Gastroesophageal sphincter (tissue), 4 donors: ENCODE results near the gene DERA. TPM values are rescaled to one million over a fixed set of nuclear protein-coding genes. Genes with fewer than 3 reads are reported as not detected.
"Not testable (repeated sequence)": the region's sequence is repeated elsewhere in the genome, so short reads cannot be mapped to it uniquely, and the experiment has no call there.

Experiments
- ATAC-seq: fragments of 150-250 bp; one replicate; pipeline ENCODE4 v1.9.1; 2016; ENCODE audit warnings: mild to moderate bottlenecking, moderate library complexity
- H3K27ac ChIP-seq, 4 donors: fragments of 200-600 bp; sonication (generic) in 3 of 4; 1 replicate in 3 of 4; 2 replicates in 1 of 4; pipeline ENCODE4 v1.5.1; 2016 to 2019
- H3K27me3 ChIP-seq: fragments of 200-600 bp; sonication (generic); one replicate; pipeline ENCODE4 v1.5.1; 2019
- H3K36me3 ChIP-seq, 2 donors: fragments of 200-600 bp; sonication (generic); one replicate each; pipeline ENCODE4 v1.5.1; 2019; ENCODE audit warnings: control low read depth in 1 of 2
- H3K4me1 ChIP-seq, 3 donors: fragments of 200-600 bp; sonication (generic); 1 replicate in 2 of 3; 2 replicates in 1 of 3; pipeline ENCODE4 v1.5.1; 2016 to 2019; ENCODE audit warnings: control low read depth in 2 of 3
- H3K4me3 ChIP-seq, 2 donors: fragments of 200-600 bp; sonication (generic); one replicate each; pipeline ENCODE4 v1.5.1; 2019; ENCODE audit warnings: mild to moderate bottlenecking in 1 of 2, moderate library complexity in 1 of 2
- H3K9me3 ChIP-seq, 3 donors: fragments of 200-600 bp; sonication (generic); one replicate each; pipeline ENCODE4 v1.5.1; 2017 to 2019; ENCODE audit warnings: control low read depth in 2 of 3
- CTCF ChIP-seq, 4 experiments: fragments of 200-600 bp in 2 of 4; fragments of 450-650 bp in 2 of 4; sonication (generic) in 1 of 4; IDR thresholded peaks; one replicate each; pipeline ENCODE4 v1.5.1; 2017 to 2019; ENCODE audit warnings: antibody characterized with exemption in 4 of 4, mild to moderate bottlenecking in 2 of 4, moderate library complexity in 2 of 4
- EP300 ChIP-seq: sonication (generic); formaldehyde crosslinking; IDR thresholded peaks from one replicate; pipeline ENCODE4 v1.6.1; 2017; ENCODE audit warnings: antibody characterized with exemption, mild to moderate bottlenecking
- POLR2A ChIP-seq, 2 donors: fragments of 450-650 bp; IDR thresholded peaks; one replicate each; pipeline ENCODE4 v1.6.1; 2017; ENCODE audit warnings: antibody characterized with exemption in 2 of 2, mild to moderate bottlenecking in 2 of 2, moderate library complexity in 1 of 2
- POLR2AphosphoS5 ChIP-seq: sonication (generic); formaldehyde crosslinking; IDR thresholded peaks from one replicate; pipeline ENCODE4 v1.6.1; 2017; ENCODE audit warnings: antibody characterized with exemption
- WGBS, 2 donors: methylation state at CpG; one replicate each; pipeline ENCODE4 v1.1.5; 2018; ENCODE audit warnings: low coverage in 1 of 2; 5-methylcytosine and 5-hydroxymethylcytosine counted together
- total RNA-seq, 4 donors: library from RNA; depleted of rRNA; stranded (reverse); fragments of >200 nt; gene quantifications; one replicate each; pipeline ENCODE4 v1.1.0, GENCODE V29; 2016

DERA gene
- total RNA-seq, 4 donors from 2014 or later, result 35.9 to 67.4 (median 52.5) TPM

GRCh38 chr12:16012117-16012516, 101.0 kb downstream of the DERA start:
- TF ChIP-seq EP300, result no peak
- TF ChIP-seq POLR2AphosphoS5, result peak; percentile 56
- peaks cover 0 to 23% of the 10 kb centered on the region in 2 donors for H3K36me3 ChIP-seq
- peaks cover 0 to 19% (median 4%) of the 10 kb centered on the region in 3 donors for H3K4me1 ChIP-seq
- ATAC-seq, result peak; percentile 86
- H3K4me3 ChIP-seq, result no peak overlapping the region
- no peaks in the 10 kb centered on the region for H3K27me3 ChIP-seq
- H3K9me3 ChIP-seq, result no peaks in the 10 kb centered on the region
- peak overlapping the region in 3 of 4 donors; percentile 55 to 66 (median 64) for H3K27ac ChIP-seq

GRCh38 chr12:16013722-16014121, 102.6 kb downstream of the DERA start:
- not testable (repeated sequence) for H3K9me3 ChIP-seq, ATAC-seq
- WGBS, 2 donors, result 100% methylated on average over 1 of the region's 1 CpG

GRCh38 chr12:16014394-16014793, 103.3 kb downstream of the DERA start:
- ATAC-seq, H3K4me3 ChIP-seq, H3K9me3 ChIP-seq, H3K27ac ChIP-seq, H3K27me3 ChIP-seq: not testable (repeated sequence)
- Histone ChIP-seq H3K36me3 (peaks cover 0 to 17% of the 10 kb centered on the region in 2 donors), H3K4me1 (peaks cover 0 to 25% (median 4%) of the 10 kb centered on the region in 3 donors)
- 83 to 100% methylated on average over 1 to 3 of the region's 6 CpGs for WGBS, 2 donors

More at GRCh38 chr12:16013722-16014121, 102.6 kb downstream of the DERA start:
- not testable (repeated sequence) for H3K27me3 ChIP-seq, H3K4me3 ChIP-seq, H3K27ac ChIP-seq
- Histone ChIP-seq H3K4me1 (peaks cover 0 to 19% (median 4%) of the 10 kb centered on the region in 3 donors), H3K36me3 (peaks cover 0 to 17% of the 10 kb centered on the region in 2 donors)

DNA sequence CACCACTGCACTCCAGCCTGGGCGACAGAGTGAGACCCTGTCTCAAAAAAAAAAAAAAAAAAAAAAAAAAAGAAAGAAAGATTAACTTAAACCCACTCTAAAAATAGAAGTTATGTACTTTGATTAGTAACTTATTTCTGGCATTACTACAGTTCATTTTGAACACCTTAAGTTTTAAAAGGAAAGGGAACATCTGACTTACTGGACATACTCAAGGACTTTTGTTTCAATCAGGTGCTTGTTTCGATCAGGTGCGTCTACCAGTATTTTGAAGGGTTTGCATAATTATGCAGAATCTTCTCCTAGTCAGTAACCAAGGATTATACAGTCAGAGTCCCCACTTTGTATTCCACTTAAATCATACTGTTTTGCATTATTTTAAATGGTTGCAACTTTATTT, 105.6 kb downstream of the DERA start:
- H3K36me3 ChIP-seq, result peaks cover 0 to 30% of the 10 kb centered on the region in 2 donors
- H3K4me1 ChIP-seq, result peaks cover 0 to 18% (median under 1%) of the 10 kb centered on the region in 3 donors
- no peaks in the 10 kb centered on the region for H3K9me3 ChIP-seq
- H3K27ac ChIP-seq, result no peak overlapping the region
- H3K27me3 ChIP-seq, result no peaks in the 10 kb centered on the region
- H3K4me3 ChIP-seq, result no peak overlapping the region
- no peak for TF ChIP-seq POLR2A (IDR thresholded peaks at IDR 0.05)
- no peak for TF ChIP-seq POLR2AphosphoS5
- no peak for TF ChIP-seq EP300
- no peak for TF ChIP-seq CTCF (IDR thresholded peaks at IDR 0.05)
- WGBS, 2 donors, result 89 to 94% methylated on average over 2 to 3 of the region's 3 CpGs
- ATAC-seq, result no peak

DNA sequence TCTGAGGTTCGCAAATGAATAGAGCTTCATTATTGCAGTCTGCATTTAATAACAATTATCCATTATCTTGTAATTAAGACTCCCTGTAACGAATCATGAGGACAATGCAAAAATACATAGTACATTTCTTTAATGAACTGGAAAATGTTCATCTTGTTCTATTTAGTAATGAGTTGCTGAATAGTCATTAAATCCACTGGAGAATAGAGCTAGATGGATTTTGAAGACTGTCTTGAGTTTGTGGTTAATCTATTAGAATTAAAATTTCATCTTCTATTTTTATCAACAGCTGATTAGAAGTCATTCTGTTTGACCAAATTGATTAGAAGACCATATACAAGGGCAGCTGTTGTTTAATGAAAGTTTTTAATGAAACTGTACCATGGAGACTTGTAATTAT, 107.2 kb downstream of the DERA start:
- WGBS, 2 donors, result 95 to 100% methylated on average over 2 of the region's 2 CpGs
- Histone ChIP-seq H3K4me1 (peaks cover 0 to 6% (median 0%) of the 10 kb centered on the region in 3 donors), H3K9me3 (no peaks in the 10 kb centered on the region), H3K4me3 (no peak overlapping the region), H3K36me3 (peaks cover 0 to 38% of the 10 kb centered on the region in 2 donors), H3K27me3 (no peaks in the 10 kb centered on the region), H3K27ac (no peak overlapping the region)
- TF ChIP-seq CTCF (IDR thresholded peaks at IDR 0.05), result no peak
- TF ChIP-seq POLR2A (IDR thresholded peaks at IDR 0.05), result no peak
- TF ChIP-seq EP300, result no peak
- TF ChIP-seq POLR2AphosphoS5, result no peak
- ATAC-seq, result no peak

GRCh38 chr12:16019136-16019535, 108.0 kb downstream of the DERA start:
- H3K4me3 ChIP-seq, result no peak overlapping the region
- ATAC-seq, result no peak
- peaks cover 0 to 32% of the 10 kb centered on the region in 2 donors for H3K36me3 ChIP-seq
- no peak overlapping the region for H3K27ac ChIP-seq
- peaks cover 0 to 6% (median 0%) of the 10 kb centered on the region in 3 donors for H3K4me1 ChIP-seq
- H3K27me3 ChIP-seq, result no peaks in the 10 kb centered on the region
- H3K9me3 ChIP-seq, result no peaks in the 10 kb centered on the region
- TF ChIP-seq POLR2AphosphoS5, result no peak
- TF ChIP-seq CTCF (IDR thresholded peaks at IDR 0.05), result no peak
- no peak for TF ChIP-seq EP300
- TF ChIP-seq POLR2A (IDR thresholded peaks at IDR 0.05), result no peak

GRCh38 chr12:16020031-16020430, 108.9 kb downstream of the DERA start:
- Histone ChIP-seq H3K9me3 (no peaks in the 10 kb centered on the region), H3K4me1 (peaks cover 0 to 6% (median 0%) of the 10 kb centered on the region in 3 donors), H3K4me3 (no peak overlapping the region), H3K27ac (no peak overlapping the region), H3K27me3 (no peaks in the 10 kb centered on the region), H3K36me3 (peaks cover 0 to 25% of the 10 kb centered on the region in 2 donors)
- WGBS, 2 donors, result 95% methylated on average over 2 of the region's 2 CpGs; no CpG with 5 or more reads in 1 of the 2 donors
- no peak for TF ChIP-seq POLR2AphosphoS5
- no peak for TF ChIP-seq EP300
- TF ChIP-seq CTCF (IDR thresholded peaks at IDR 0.05), result no peak
- no peak for TF ChIP-seq POLR2A (IDR thresholded peaks at IDR 0.05)
- no peak for ATAC-seq
